ENCODE data around the gene PDE3A. TPM values are rescaled to one million over a fixed set of nuclear protein-coding genes. Genes with fewer than 3 reads are reported as not detected.

The PDE3A gene
- total RNA-seq, 2 donors from 2014 or later = 5.5 to 6.2 TPM

GRCh38 chr12:20616093-20616492, 247.8 kb downstream of the PDE3A start:
- DNase-seq (ENCODE audit: low spot score) = no peak
- Histone ChIP-seq H3K36me3 (no peaks in the 10 kb centered on the region), H3K27me3 (replicated peaks; ENCODE audit: insufficient read depth) (no peaks in the 10 kb centered on the region), H3K9me3 (no peaks in the 10 kb centered on the region), H3K27ac (no peak overlapping the region), H3K4me3 (no peak overlapping the region), H3K4me1 (replicated peaks) (no peaks in the 10 kb centered on the region)
- intact Hi-C loops (cut with DNase I) = no loop called here
- no peak for TF ChIP-seq CTCF (IDR thresholded peaks at IDR 0.05)
- no peak for TF ChIP-seq POLR2AphosphoS5 (IDR thresholded peaks at IDR 0.05)
- TF ChIP-seq POLR2A (IDR thresholded peaks at IDR 0.05) = no peak
- 97% methylated on average over 6 of the region's 6 CpGs for WGBS

DNA sequence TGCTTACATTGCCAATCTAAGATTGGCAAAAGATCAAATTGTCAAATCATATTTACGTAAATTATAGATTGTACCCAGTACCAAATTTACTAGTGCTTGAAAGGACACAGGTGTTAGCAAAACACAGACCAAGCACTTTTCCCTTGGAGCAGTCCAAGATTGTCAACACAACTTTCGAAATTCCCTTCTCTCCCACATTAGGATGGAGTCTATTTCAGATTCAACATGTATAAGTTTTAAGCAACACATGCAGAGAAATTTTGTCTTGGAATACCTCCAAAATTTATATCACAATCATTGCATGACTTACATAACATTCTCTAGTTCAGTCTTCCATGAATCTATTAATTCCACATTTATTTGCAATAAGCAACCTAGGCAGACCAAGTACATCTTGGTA, 251.9 kb downstream of the PDE3A start:
- no peak for DNase-seq (ENCODE audit: low spot score)
- Histone ChIP-seq H3K9me3 (no peaks in the 10 kb centered on the region), H3K27ac (no peak overlapping the region), H3K27me3 (replicated peaks; ENCODE audit: insufficient read depth) (no peaks in the 10 kb centered on the region), H3K4me1 (replicated peaks) (no peaks in the 10 kb centered on the region), H3K4me3 (no peak overlapping the region), H3K36me3 (no peaks in the 10 kb centered on the region)
- whole genome bisulfite sequencing = 53% methylated on average over 2 of the region's 2 CpGs
- intact Hi-C loops (cut with DNase I) = no loop called here
- TF ChIP-seq POLR2AphosphoS5 (IDR thresholded peaks at IDR 0.05) (no peak), CTCF (IDR thresholded peaks at IDR 0.05) (no peak), POLR2A (IDR thresholded peaks at IDR 0.05) (no peak)

- Histone ChIP-seq H3K36me3 (no peaks in the 10 kb centered on the region), H3K27me3 (replicated peaks; ENCODE audit: insufficient read depth) (no peaks in the 10 kb centered on the region), H3K27ac (no peak overlapping the region), H3K9me3 (no peaks in the 10 kb centered on the region), H3K4me3 (no peak overlapping the region), H3K4me1 (replicated peaks) (peaks cover 8% of the 10 kb centered on the region)
- intact Hi-C loops (cut with DNase I) = loop anchor here (5.0 kb wide), 1 partner anchor 352 kb away; no protein-coding TSS in a partner anchor
- DNase-seq (ENCODE audit: low spot score) = no peak
- TF ChIP-seq POLR2A (IDR thresholded peaks at IDR 0.05) = no peak
- TF ChIP-seq CTCF (IDR thresholded peaks at IDR 0.05) = no peak
- no peak for TF ChIP-seq POLR2AphosphoS5 (IDR thresholded peaks at IDR 0.05)
- WGBS = 81% methylated on average over 5 of the region's 5 CpGs
Measured at GRCh38 chr12:20624718-20625117, 256.4 kb downstream of the PDE3A start.

DNA sequence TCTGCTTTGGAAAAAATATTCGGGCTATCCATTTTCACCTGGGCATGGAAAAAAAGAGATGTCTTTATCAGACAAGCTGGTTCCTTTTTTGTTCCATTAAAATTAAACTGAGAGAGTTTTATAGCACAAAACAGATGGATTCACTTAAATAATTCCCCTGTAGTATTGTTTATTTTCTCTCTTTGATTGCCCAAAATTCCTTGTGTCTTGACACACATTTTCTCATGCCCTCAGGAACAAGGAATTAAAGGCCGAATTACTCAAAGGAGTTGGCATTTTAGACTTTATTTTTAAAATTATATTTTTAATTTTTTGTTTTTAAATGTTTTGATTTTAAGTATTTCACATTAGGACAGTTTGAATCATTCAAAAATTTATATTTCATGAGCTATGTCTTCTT, 257.2 kb downstream of the PDE3A start:
- no peak overlapping the region for H3K4me3 ChIP-seq
- H3K27me3 ChIP-seq (replicated peaks; ENCODE audit: insufficient read depth) = no peaks in the 10 kb centered on the region
- H3K36me3 ChIP-seq = no peaks in the 10 kb centered on the region
- DNase-seq (ENCODE audit: low spot score) = no peak
- H3K9me3 ChIP-seq = no peaks in the 10 kb centered on the region
- intact Hi-C loops (cut with DNase I) = loop anchor here (5.0 kb wide), 1 partner anchor 353 kb away; no protein-coding TSS in a partner anchor
- no peak overlapping the region for H3K27ac ChIP-seq
- no peak for TF ChIP-seq CTCF (IDR thresholded peaks at IDR 0.05)
- no peak for TF ChIP-seq POLR2A (IDR thresholded peaks at IDR 0.05)
- no peak for TF ChIP-seq POLR2AphosphoS5 (IDR thresholded peaks at IDR 0.05)
- peaks cover 8% of the 10 kb centered on the region for H3K4me1 ChIP-seq (replicated peaks)
- 51% methylated on average over 2 of the region's 2 CpGs for WGBS

- WGBS = 29% methylated on average over 1 of the region's 1 CpG
- DNase-seq (ENCODE audit: low spot score) = no peak
- TF ChIP-seq POLR2AphosphoS5 (IDR thresholded peaks at IDR 0.05) = no peak
- TF ChIP-seq CTCF (IDR thresholded peaks at IDR 0.05) = no peak
- no peak for TF ChIP-seq POLR2A (IDR thresholded peaks at IDR 0.05)
- no peaks in the 10 kb centered on the region for H3K9me3 ChIP-seq
- no peak overlapping the region for H3K4me3 ChIP-seq
- peaks cover 13% of the 10 kb centered on the region for H3K4me1 ChIP-seq (replicated peaks)
- no peak overlapping the region for H3K27ac ChIP-seq
- H3K36me3 ChIP-seq = no peaks in the 10 kb centered on the region
- H3K27me3 ChIP-seq (replicated peaks; ENCODE audit: insufficient read depth) = no peaks in the 10 kb centered on the region
- intact Hi-C loops (cut with DNase I) = loop anchor here (5.0 kb wide), 1 partner anchor 355 kb away; no protein-coding TSS in a partner anchor
Measured at GRCh38 chr12:20627001-20627588, 258.8 kb downstream of the PDE3A start.

Data from prostate gland (tissue), 2 donors.